Measurements from ENCODE around the gene ATP13A2.
"Not testable (repeated sequence)": the region's sequence is repeated elsewhere in the genome, so short reads cannot be mapped to it uniquely, and the experiment has no call there.

ATP13A2 gene

DNA sequence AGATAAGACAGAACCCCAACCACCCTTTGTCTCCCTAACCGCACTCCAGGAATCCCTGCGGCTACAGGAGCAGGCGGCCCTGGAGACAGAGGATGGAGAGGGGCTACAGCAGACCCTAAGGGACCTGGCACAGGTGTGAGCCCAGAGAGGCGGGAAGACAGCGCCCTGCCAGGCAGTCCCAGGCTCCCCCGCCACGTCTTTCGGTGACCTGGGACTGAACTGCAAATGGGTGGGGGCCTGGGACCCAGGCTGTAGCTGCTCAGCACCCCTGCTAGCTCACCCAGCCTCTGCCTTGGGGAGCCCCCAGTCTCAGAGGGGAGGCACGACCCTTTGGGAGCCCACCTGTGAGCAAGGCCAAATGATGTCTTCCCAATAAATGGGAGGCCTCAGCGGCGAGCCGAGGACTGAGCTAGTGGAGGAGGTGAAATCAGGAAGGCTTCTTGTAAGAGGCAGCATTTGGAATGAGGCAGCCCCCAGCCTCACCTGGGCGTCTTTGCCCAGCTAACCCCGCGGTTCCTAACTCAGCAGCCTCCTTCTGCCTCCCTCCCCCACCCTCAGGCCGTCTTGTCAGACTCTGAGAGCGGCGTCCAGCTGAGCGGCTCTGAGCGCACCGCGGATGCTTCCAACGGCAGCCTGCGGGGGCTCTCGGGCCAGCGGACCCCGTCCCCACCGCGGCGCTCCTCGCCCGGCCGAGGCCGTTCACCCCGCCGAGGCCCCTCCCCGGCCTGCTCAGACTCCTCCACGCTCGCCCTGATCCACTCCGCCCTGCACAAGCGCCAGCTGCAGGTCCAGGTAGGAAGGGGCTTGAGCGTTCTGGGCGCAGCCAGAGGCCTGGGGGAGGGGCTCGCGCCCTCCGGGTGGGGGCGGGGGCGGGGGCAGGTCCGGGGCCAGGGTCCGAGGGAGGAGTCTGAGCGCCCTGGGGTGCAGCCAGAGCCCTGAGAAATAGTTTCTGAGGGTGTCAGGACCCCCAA is 73.1 kb downstream of the ATP13A2 start:
- no peaks in the 10 kb centered on the region for H3K4me1 ChIP-seq
- H3K27me3 ChIP-seq (ENCODE audit: control insufficient read depth, insufficient read depth, low read length), result no peaks in the 10 kb centered on the region
- no peaks in the 10 kb centered on the region for H3K36me3 ChIP-seq (ENCODE audit: control insufficient read depth, insufficient read depth, low read length)
- H3K9ac ChIP-seq, result no peak overlapping the region
- no peak overlapping the region for H3K27ac ChIP-seq
- H2AFZ ChIP-seq, result no peak overlapping the region
- TF ChIP-seq, protein P1, sequence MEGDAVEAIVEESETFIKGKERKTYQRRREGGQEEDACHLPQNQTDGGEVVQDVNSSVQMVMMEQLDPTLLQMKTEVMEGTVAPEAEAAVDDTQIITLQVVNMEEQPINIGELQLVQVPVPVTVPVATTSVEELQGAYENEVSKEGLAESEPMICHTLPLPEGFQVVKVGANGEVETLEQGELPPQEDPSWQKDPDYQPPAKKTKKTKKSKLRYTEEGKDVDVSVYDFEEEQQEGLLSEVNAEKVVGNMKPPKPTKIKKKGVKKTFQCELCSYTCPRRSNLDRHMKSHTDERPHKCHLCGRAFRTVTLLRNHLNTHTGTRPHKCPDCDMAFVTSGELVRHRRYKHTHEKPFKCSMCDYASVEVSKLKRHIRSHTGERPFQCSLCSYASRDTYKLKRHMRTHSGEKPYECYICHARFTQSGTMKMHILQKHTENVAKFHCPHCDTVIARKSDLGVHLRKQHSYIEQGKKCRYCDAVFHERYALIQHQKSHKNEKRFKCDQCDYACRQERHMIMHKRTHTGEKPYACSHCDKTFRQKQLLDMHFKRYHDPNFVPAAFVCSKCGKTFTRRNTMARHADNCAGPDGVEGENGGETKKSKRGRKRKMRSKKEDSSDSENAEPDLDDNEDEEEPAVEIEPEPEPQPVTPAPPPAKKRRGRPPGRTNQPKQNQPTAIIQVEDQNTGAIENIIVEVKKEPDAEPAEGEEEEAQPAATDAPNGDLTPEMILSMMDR (IDR thresholded peaks at IDR 0.05), result no peak
- no peak overlapping the region for H3K4me3 ChIP-seq (ENCODE audit: low read depth, low read length)
- no peaks in the 10 kb centered on the region for H3K79me2 ChIP-seq
- H3K9me3 ChIP-seq (ENCODE audit: control insufficient read depth, low read length), result no peaks in the 10 kb centered on the region
- H3K4me2 ChIP-seq (ENCODE audit: low read length), result no peak overlapping the region

DNA sequence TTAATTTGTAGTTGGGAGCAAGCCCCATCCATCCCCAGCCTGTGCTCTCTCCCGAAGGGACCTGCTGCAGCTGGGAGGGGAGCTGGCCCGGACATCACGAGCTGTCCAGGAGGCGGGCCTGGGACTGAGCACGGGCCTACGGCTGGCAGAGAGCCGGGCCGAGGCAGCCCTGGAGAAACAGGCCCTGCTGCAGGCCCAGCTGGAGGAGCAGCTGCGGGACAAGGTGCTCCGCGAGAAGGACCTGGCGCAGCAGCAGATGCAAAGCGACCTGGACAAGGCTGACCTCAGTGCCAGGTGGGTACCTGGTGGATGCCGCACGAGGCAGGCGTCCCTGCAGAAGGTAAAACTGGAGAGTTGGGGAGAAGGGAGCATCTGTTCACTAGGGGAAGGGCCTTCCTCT is 75.1 kb downstream of the ATP13A2 start:
- H3K9ac ChIP-seq; H3K9me3 ChIP-seq (ENCODE audit: control insufficient read depth, low read length); H2AFZ ChIP-seq; H3K27me3 ChIP-seq (ENCODE audit: control insufficient read depth, insufficient read depth, low read length); H3K36me3 ChIP-seq (ENCODE audit: control insufficient read depth, insufficient read depth, low read length); H3K4me1 ChIP-seq; H3K4me3 ChIP-seq (ENCODE audit: low read depth, low read length); H3K79me2 ChIP-seq; H3K4me2 ChIP-seq (ENCODE audit: low read length); H3K27ac ChIP-seq: not testable (repeated sequence)
